PFSK-1 (cell line): ENCODE data around the gene MTUS2.

Experiments used
- FOXP2 ChIP-seq: optimal IDR thresholded peaks from 2 replicates; pipeline ENCODE3; 2011; ENCODE audit warnings: borderline replicate concordance, control low read depth, inconsistent platforms; ENCODE audit not compliant: insufficient read depth; ENCODE audit errors: extremely low read length, extremely low read depth
- POLR2AphosphoS5 ChIP-seq: IDR thresholded peaks from 2 replicates; pipeline ENCODE4 v1.6.1; 2012; ENCODE audit warnings: low read depth, mild to moderate bottlenecking, control low read depth, low read length, moderate library complexity
- SIN3A ChIP-seq: IDR thresholded peaks from 2 replicates; pipeline ENCODE4 v1.6.1; 2012; ENCODE audit warnings: mild to moderate bottlenecking, low read length, moderate library complexity, borderline replicate concordance; ENCODE audit not compliant: insufficient read depth
- TAF1 ChIP-seq: IDR thresholded peaks from 2 replicates; pipeline ENCODE4 v1.6.1; 2012; ENCODE audit warnings: low read length, control low read depth, borderline replicate concordance; ENCODE audit not compliant: insufficient read depth
- TF ChIP-seq, protein P1 (sequence below), 2 experiments: IDR thresholded peaks; 2 replicates each; pipeline versions ENCODE4 v1.6.1 to v1.8.0; 2011 to 2012; ENCODE audit warnings: low read depth in 2 of 2, low read length in 2 of 2, control low read depth in 1 of 2, inconsistent platforms in 1 of 2, mild to moderate bottlenecking in 1 of 2, moderate library complexity in 1 of 2; ENCODE audit not compliant: insufficient read depth in 1 of 2

The MTUS2 gene

DNA sequence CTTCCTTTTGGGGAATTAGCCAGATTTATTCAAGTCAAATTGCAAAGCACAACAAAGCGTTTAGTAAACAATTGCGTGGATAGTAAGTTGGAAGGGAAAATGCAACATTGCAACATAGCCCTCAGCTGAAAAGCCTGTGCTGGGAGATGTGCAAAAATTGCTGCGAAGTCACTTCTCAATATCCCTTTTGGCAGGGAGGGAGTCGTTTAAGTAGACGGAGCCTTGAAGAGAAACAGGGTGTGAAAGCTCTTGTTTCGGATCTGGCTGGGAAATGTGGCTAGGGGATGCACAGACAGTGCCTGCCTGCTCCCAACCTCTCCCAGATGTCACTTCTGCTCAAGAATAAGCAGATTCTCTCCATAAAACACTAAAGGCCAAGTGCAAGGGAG, 718.5 kb downstream of the MTUS2 start:
- TF ChIP-seq SIN3A = no peak
- no peak for TF ChIP-seq POLR2AphosphoS5
- TF ChIP-seq, protein P1, sequence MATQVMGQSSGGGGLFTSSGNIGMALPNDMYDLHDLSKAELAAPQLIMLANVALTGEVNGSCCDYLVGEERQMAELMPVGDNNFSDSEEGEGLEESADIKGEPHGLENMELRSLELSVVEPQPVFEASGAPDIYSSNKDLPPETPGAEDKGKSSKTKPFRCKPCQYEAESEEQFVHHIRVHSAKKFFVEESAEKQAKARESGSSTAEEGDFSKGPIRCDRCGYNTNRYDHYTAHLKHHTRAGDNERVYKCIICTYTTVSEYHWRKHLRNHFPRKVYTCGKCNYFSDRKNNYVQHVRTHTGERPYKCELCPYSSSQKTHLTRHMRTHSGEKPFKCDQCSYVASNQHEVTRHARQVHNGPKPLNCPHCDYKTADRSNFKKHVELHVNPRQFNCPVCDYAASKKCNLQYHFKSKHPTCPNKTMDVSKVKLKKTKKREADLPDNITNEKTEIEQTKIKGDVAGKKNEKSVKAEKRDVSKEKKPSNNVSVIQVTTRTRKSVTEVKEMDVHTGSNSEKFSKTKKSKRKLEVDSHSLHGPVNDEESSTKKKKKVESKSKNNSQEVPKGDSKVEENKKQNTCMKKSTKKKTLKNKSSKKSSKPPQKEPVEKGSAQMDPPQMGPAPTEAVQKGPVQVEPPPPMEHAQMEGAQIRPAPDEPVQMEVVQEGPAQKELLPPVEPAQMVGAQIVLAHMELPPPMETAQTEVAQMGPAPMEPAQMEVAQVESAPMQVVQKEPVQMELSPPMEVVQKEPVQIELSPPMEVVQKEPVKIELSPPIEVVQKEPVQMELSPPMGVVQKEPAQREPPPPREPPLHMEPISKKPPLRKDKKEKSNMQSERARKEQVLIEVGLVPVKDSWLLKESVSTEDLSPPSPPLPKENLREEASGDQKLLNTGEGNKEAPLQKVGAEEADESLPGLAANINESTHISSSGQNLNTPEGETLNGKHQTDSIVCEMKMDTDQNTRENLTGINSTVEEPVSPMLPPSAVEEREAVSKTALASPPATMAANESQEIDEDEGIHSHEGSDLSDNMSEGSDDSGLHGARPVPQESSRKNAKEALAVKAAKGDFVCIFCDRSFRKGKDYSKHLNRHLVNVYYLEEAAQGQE (IDR thresholded peaks at IDR 0.05; ENCODE audit: insufficient read depth in 1 of 2, low read depth in 2 of 2, low read length in 2 of 2) = no peak
- no peak for TF ChIP-seq FOXP2
- no peak for TF ChIP-seq TAF1

DNA sequence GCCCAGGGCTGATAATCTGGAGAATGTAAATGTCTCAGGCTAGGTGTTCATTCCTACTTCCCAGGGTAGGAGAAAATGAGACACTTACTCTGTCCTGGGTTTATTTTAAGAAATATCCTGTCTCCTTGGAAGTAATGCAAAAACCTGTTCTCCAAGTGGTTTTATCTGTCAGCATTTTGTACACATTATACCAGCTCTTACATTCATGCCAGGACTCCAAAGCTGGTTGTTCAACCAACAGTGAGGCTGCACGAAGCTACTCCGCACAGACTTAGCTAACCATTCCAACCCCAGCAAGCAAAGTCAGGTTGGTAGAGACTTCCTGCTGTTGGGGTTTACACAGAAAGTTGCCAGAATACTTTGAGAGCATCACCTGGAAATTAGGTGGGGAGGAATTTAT, 719.7 kb downstream of the MTUS2 start:
- no peak for TF ChIP-seq SIN3A

DNA sequence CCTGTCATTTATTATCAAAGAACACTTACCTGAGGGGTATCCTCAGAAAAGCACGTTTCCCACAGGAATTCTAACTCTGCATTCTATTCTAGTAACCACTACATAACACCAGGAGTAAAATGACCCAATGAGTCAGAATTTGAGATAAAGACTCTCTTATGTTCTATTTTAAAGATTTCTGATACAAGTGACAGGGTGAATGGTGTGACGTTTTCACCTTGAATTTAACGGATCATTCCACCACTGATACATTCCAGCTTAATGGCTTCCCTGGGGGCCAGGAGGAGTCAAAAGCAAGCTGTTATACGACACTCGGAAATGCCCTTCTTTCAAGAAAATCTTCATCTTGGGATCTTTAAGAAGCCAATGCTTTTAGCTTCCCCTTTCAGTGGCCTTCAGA, 720.2 kb downstream of the MTUS2 start:
- TF ChIP-seq POLR2AphosphoS5 = no peak
- TF ChIP-seq SIN3A = no peak
- no peak for TF ChIP-seq TAF1
- TF ChIP-seq, protein P1 (IDR thresholded peaks at IDR 0.05; ENCODE audit: insufficient read depth in 1 of 2, low read depth in 2 of 2, low read length in 2 of 2) = no peak
- TF ChIP-seq FOXP2 = no peak

DNA sequence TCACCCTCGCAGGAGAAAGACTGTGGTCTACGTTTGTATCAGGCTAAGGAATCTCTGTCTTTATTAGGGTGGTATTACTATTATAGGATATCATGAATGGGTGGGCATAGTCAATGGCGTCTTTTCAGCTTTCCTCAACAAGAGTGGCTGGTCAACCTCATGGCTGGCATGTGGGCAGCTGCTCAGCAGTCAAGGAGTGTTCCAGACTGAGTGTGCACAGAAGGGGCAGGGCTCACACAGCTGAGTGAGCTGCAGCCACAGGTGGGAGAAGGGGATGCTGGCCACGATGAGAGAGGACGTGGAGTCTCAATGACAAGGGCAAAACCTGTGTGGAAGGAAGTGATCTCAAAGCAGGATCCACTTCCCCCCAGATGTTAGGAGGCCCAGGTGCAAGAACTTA, 720.7 kb downstream of the MTUS2 start:
- TF ChIP-seq POLR2AphosphoS5 (no peak), TAF1 (no peak), FOXP2 (no peak), SIN3A (no peak)

DNA sequence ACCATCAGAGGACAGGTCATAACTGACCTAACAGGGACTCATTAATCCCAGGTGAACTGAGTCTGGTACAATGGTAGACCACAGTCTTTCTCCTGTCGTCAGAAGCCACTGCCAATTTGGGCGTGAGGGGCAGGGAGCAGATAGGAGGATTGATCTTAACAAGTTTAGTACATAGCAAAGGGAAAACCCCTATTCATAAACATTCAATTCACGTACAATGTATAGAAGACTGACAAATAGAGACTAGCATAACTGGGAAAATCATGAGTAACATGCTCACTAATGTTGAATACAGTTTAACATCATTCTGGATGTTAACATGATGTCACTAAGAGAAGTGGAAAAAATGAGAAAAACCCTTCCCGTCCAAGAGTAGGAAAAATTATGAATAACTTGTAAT, 721.3 kb downstream of the MTUS2 start:
- TF ChIP-seq, protein P1 (IDR thresholded peaks at IDR 0.05; ENCODE audit: insufficient read depth in 1 of 2, low read depth in 2 of 2, low read length in 2 of 2) = no peak
- TF ChIP-seq SIN3A = no peak
- TF ChIP-seq TAF1 = no peak

DNA sequence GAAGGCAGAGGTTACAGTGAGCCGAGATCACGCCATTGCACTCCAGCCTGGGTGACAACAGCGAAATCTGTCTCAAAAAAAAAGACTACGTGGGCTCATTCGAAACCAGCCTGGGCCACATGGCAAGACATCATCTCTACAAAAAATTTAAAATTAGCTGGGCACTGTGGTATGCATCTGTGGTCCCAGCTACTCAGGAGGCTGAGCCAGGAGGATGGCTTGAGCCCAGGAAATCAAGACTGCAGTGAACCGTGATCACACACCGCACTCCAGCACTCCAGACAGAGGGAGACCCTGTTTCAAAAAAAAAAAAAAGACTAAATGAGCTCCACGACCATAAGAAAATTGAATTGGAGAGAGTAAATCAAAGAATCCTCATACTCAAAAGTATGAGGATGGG, 722.2 kb downstream of the MTUS2 start:
- TF ChIP-seq, protein P1 (IDR thresholded peaks at IDR 0.05; ENCODE audit: insufficient read depth in 1 of 2, low read depth in 2 of 2, low read length in 2 of 2) = no peak
- no peak for TF ChIP-seq TAF1
- TF ChIP-seq FOXP2 = no peak
- no peak for TF ChIP-seq POLR2AphosphoS5
- TF ChIP-seq SIN3A = no peak
